ENCODE measurements around the gene SIGLEC1.

SIGLEC1 gene

GRCh38 chr20:3702611-3703391, 9.6 kb downstream of the SIGLEC1 start:
- FAIRE-seq (no peak), DNase-seq (ENCODE audit: low spot score) (no peak)

DNA sequence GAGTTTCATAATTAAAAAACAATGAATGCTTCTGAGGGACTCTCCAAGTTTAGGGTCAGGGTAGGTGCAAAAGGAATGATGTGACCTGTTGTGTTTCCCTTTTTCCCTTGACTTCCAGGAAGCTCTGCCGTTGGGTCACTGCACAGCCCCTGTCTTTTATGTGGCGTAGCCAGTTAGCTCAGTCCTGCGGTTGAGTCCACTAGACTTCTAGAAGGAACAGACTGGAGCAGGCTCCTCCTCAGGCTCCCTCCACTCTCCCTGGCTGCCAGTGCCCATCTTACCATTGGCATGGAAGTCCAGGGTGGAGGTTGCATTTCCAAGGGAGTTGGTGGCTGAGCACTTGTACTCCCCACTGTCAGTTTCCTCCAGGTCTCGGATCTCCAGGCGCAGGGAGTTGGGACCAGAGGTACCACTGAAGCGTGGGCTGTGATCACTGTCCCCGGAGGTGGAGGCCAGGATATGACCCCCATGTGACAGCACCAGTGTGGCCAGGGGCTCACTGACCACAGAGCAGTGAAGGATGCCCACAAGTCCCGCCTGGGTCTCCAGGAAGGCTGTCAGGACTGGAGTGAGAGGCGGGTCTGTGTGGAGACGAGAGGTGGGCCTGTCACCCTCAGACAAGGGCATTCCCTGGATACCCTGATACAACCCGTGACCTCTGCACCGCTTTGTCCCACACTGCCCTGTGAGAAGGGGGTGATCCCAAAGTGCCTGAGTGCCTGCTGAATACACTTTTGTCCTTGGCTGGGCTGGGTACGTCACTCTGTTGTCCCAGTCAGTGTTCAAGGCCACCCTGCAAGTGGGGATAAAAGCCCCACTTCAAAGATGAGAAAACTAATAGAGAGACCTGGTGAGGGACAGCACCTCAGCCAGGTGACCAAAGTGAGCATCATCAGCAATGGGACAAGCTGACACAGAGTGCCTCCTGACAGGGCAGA, 11.1 kb downstream of the SIGLEC1 start:
- FAIRE-seq (no peak), DNase-seq (ENCODE audit: low spot score) (no peak)

DNA sequence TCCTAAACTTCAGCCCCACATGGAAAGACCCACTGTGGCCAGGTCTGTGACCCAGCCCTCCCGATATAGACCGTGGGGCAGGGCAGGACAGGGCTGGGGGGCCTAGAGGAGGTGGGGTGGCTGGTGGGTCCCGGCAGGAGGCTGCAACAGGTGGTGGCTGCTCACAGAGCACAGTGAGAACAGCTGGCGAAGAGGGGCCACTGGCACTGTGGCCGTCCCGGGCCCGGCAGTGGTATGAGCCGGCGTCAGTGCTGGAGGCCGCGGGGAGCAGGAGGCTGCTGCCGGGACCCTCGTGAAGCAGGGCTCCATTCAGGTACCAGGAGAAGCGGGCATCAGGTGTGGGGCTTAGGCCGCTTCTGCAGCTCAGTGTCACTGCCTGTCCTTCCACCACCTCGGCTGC, 13.4 kb downstream of the SIGLEC1 start:
- no peak for FAIRE-seq

GRCh38 chr20:3698591-3699001, 13.8 kb downstream of the SIGLEC1 start:
- no peak for FAIRE-seq
- no peak for DNase-seq (ENCODE audit: low spot score)

More for the DNA sequence above, 13.4 kb downstream of the SIGLEC1 start:
- DNase-seq (ENCODE audit: low spot score), result no peak

DNA sequence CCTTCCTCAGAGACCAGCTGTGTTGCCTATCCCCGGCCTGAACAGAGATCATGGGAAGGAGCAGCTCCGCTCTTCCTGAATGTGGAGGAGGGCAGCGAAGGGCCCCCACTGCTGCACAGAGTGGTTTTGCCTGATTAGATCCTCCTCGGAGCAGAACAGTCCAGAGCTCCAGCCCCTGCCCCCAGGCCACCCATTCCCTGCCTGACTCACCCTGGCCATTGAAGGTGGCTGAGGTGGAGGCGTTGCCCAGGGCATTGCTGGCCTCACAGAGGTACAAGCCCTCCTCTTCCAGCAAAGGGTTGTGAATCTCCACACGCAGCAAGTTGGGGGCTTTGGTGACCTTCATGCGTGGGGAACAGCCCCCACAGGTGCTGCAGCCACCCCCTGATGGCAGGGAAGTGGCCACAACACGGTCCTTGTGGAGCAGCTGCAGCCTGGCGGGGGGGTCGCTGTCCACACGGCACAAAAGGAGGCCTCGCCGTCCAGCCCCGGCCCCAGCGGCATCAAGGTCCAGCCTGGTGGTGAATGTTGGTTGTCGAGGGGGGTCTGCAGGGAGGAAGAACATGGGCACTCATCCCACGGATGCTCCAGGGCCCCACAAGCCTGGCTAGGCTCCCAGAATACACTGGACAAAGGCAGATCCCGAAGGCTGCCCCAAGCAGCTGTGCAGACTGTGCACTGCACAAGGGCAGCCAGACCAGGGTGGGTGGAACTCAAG, 14.7 kb downstream of the SIGLEC1 start:
- DNase-seq (ENCODE audit: low spot score) (no peak), FAIRE-seq (no peak)

- no peak for FAIRE-seq
- DNase-seq (ENCODE audit: low spot score), result no peak
Measured at GRCh38 chr20:3696745-3697587, 15.4 kb downstream of the SIGLEC1 start.

DNA sequence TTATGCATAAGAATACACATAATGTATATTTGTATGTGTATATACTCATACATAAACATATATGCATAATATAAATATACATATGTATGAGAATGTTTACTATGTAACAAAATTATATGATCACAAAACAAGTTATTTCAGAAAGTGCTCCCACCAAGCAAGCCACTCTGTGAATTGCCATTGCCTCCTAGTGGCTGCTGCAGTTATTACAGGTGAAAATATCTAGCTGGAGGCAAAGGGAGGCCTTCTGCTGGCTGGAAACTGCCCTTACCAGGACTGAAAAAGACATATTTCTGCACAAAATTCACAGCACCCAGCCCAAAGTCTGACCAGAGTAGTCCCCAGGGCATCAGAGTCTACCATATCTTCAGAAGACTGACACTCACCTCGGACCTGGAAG, 16.2 kb downstream of the SIGLEC1 start:
- no peak for DNase-seq (ENCODE audit: low spot score)
- FAIRE-seq, result no peak

- FAIRE-seq (no peak), DNase-seq (ENCODE audit: low spot score) (no peak)
Measured at GRCh38 chr20:3694864-3695263, 17.5 kb downstream of the SIGLEC1 start.

- DNase-seq (ENCODE audit: low spot score), result no peak
- FAIRE-seq, result no peak
Measured at GRCh38 chr20:3693376-3693775, 19.0 kb downstream of the SIGLEC1 start.

GRCh38 chr20:3692706-3693294, 19.6 kb downstream of the SIGLEC1 start:
- no peak for DNase-seq (ENCODE audit: low spot score)
- FAIRE-seq, result no peak

DNA sequence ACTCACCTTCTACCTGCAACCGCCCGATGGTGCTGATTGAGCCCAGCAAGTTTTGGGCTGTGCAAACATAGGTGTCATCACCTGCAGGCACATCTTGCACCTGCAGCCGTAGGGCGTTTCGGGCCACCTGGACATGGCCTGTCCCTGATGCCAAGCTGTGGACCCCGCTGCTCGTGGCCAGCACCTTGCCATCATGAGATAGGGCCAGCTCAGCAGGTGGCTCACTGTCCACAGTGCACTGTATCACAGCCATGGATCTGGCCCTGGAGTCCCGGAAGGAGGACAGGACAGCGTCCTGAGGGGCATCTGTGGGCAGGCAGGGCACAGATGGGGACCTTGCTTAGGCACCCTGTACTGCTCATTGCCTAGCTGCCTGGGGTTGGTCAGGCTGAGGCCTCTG, 20.5 kb downstream of the SIGLEC1 start:
- DNase-seq (ENCODE audit: low spot score), result no peak
- FAIRE-seq, result no peak

- FAIRE-seq (no peak), DNase-seq (ENCODE audit: low spot score) (no peak)
Measured at GRCh38 chr20:3691306-3691705, 21.1 kb downstream of the SIGLEC1 start.

DNA sequence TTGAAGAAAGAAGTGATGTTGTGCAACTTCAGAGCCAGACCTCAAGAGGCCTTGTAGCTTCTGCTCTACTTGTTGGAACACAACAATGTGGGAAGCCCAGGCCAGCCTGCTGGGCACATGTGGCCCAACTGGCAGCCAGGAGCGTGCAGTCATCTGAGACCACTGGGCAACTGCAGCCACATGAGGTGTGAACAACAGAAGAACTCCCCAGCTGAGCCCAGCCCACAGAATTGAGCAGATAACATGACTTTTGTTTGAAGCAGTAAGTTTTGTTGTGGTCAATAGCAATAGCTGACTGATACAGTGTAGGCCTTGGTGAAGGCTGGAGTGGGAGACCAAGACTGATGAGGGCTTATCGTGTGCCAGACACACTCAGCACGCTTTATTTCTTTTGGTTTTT, 22.0 kb downstream of the SIGLEC1 start:
- no peak for DNase-seq (ENCODE audit: low spot score)
- no peak for FAIRE-seq

DNA sequence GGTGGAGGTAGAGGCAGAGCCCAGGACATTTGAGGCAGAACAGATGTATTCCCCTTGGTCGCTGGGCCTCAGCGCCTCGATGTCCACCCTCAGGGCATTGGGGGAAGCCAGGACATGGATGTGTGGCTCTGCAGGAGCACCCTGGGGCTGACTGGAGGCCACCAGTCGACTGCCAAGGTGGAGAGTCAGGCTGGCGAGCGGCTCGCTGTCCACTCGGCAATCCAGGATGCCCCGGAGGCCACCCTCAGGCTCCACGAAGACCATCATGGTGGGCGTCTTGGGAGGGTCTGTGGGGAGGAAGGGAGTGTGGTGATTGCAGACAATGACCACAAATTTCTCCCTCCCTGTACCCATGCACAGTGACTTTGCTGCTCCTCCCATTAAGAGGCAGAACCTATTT, 22.4 kb downstream of the SIGLEC1 start:
- DNase-seq (ENCODE audit: low spot score), result no peak
- no peak for FAIRE-seq

DNA sequence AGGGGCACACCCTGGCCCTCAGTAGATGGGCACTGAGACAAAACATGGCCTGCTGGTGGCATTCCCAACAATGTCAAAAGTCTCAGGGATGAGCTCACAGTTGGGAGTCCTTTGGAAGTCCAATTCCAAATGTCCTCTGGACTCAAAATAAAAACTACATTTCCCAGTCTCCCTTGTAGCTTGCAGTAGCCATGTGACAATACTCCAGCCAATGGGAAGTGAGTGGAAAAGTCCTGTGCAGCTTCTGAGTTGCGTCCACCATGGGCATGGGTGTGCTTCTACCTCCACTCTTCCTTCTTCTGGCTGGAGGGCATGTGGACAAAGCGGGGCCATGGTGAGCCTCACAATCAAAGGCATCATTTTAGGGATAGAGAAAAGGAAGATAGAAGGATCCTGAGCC, 24.7 kb downstream of the SIGLEC1 start:
- no peak for FAIRE-seq

DNA sequence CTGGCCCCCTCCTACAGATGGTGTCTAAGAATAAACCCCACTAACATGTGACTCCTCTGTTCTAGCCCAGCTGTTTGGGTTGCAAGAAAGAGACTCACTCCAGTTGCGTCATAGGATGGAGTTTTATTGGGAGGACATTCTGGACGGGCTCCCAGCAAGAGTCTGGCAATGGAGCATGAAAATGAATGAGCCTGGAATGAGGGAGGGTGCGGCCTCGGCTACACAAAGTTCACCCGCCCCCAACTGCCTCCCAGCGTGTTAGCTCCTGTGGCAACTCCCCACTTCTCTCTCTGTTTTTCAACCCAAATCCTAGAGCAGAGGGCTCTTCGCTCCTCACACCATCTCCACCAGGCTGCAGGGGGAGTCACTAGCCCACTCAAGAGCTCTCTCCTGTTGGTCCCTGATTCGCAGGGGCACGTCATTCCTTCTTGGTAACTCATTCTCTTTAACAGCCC, 25.5 kb downstream of the SIGLEC1 start:
- FAIRE-seq, result no peak
- DNase-seq (ENCODE audit: low spot score), result peak; percentile 27

More for the DNA sequence above, 24.7 kb downstream of the SIGLEC1 start:
- DNase-seq (ENCODE audit: low spot score), result peak; percentile 53

DNA sequence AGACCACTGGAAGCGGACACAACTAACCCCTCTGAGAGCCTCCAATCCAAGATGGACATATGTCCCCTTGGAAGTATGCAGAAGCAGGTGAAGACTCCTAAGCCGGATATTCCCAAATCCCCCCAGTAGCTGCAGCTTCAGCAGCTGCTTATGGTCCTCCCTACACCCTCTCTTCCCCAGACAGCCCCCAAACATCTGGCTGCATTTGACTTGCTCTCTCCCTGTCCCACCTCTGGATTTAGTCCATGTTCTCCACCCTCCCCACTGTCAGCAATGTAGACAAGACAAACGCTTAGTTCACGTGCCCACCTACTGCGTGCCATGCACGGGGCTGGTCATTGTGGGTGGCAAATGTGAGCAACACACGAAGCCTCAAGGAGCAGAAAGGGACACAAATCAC, 26.0 kb downstream of the SIGLEC1 start:
- peak; percentile 48 for FAIRE-seq
- DNase-seq (ENCODE audit: low spot score), result no peak

- DNase-seq (ENCODE audit: low spot score), result no peak
- FAIRE-seq, result no peak
Measured at GRCh38 chr20:3685341-3685740, 27.1 kb downstream of the SIGLEC1 start.

GRCh38 chr20:3681931-3682781, 30.2 kb downstream of the SIGLEC1 start, which contains the start of gene ADAM33:
ADAM33 (minus strand) TSS chr20:3682010; CDS start chr20:3682004, 6 bp downstream.
- DNase-seq (ENCODE audit: low spot score) (no peak), FAIRE-seq (no peak)

Measured in urothelium cell line (cell line).